GM08714 (cell line): Measurements from ENCODE around the gene ZSCAN5C.
"Not testable (repeated sequence)": the region's sequence is repeated elsewhere in the genome, so short reads cannot be mapped to it uniquely, and the experiment has no call there.

Source experiments
- H3K4me3 ChIP-seq: fragments of 200-500 bp; sonication (Bioruptor generic); 2 replicates; pipeline ENCODE4 v1.5.1; 2014; ENCODE audit warnings: mild to moderate bottlenecking, low read length, inconsistent platforms
- ZNF274 ChIP-seq: IDR thresholded peaks from 2 replicates; pipeline ENCODE4 v1.6.1; 2012; ENCODE audit warnings: mild to moderate bottlenecking, low read depth, low read length

Gene ZSCAN5C

GRCh38 chr19:56221851-56222250 is 19.8 kb downstream of the ZSCAN5C start:
- no peak for TF ChIP-seq ZNF274
- no peak overlapping the region for H3K4me3 ChIP-seq

GRCh38 chr19:56222901-56223300 is 20.8 kb downstream of the ZSCAN5C start:
- no peak overlapping the region for H3K4me3 ChIP-seq
- TF ChIP-seq ZNF274: no peak

GRCh38 chr19:56223481-56223880 is 21.4 kb downstream of the ZSCAN5C start:
- no peak for TF ChIP-seq ZNF274
- H3K4me3 ChIP-seq: no peak overlapping the region

- H3K4me3 ChIP-seq: no peak overlapping the region
- TF ChIP-seq ZNF274: no peak
Observed at GRCh38 chr19:56245121-56245740, 43.2 kb downstream of the ZSCAN5C start.

GRCh38 chr19:56245764-56246163 is 43.7 kb downstream of the ZSCAN5C start:
- H3K4me3 ChIP-seq: not testable (repeated sequence)

- H3K4me3 ChIP-seq: not testable (repeated sequence)
Observed at GRCh38 chr19:56248736-56249338, 46.8 kb downstream of the ZSCAN5C start.

GRCh38 chr19:56252699-56253422 is 50.8 kb downstream of the ZSCAN5C start:
- no peak overlapping the region for H3K4me3 ChIP-seq

GRCh38 chr19:56253737-56254136 is 51.7 kb downstream of the ZSCAN5C start:
- no peak overlapping the region for H3K4me3 ChIP-seq
- TF ChIP-seq ZNF274: no peak

More at GRCh38 chr19:56252699-56253422, 50.8 kb downstream of the ZSCAN5C start:
- no peak for TF ChIP-seq ZNF274

- H3K4me3 ChIP-seq: no peak overlapping the region
- no peak for TF ChIP-seq ZNF274
Observed at GRCh38 chr19:56258272-56258671, 56.2 kb downstream of the ZSCAN5C start.
